Stimulated activated CD8-positive, alpha-beta memory T cell treated with anti-CD3 and anti-CD28 coated beads, Interleukin-7, amount 100 ng/mL, for 4 hours (primary cell): ENCODE data around the gene PFN1.
"Not testable (repeated sequence)": the region's sequence is repeated elsewhere in the genome, so short reads cannot be mapped to it uniquely, and the experiment has no call there.

Source experiments
- DNase-seq, 2 donors: peaks; one replicate each; pipeline ENCODE4 v3.0.0-alpha.2; 2020; ENCODE audit warnings: low read depth in 2 of 2

Gene PFN1

DNA sequence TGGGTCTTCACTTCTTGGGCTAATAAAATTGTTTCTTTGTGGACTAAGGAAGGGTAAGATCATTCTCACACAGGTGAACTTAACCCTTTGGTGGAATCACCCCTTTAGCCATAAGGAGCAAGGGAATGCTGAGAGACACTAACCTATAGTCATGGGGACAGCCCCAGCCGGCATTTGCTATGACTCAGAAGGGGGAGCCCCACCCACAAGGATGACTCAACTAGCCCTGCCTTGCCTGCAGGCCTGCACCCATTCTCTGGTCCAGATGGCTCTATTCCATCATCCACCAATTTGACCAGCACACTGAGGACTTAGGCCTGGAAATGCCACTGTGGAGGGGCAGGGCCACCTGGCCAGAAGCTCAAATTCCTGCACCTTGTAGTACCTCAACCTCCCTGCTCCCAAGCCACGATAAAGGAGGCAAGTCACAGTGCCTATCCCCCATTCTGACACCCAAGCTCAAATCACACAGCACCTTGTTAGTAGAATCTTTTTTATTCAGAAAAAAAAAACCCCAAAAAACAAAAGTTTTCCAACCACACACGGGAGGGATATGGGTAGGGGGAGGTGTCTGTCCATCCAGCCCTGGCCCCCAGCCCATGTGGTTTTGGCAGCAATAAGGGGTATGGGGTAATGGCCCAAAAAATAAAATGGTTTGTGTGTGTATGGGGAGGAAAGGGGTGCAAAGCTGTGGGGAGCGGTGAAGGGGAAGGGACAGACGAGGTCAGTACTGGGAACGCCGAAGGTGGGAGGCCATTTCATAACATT is 3.0 kb downstream of the PFN1 start:
- peak; percentile 76 to 79 for DNase-seq

DNA sequence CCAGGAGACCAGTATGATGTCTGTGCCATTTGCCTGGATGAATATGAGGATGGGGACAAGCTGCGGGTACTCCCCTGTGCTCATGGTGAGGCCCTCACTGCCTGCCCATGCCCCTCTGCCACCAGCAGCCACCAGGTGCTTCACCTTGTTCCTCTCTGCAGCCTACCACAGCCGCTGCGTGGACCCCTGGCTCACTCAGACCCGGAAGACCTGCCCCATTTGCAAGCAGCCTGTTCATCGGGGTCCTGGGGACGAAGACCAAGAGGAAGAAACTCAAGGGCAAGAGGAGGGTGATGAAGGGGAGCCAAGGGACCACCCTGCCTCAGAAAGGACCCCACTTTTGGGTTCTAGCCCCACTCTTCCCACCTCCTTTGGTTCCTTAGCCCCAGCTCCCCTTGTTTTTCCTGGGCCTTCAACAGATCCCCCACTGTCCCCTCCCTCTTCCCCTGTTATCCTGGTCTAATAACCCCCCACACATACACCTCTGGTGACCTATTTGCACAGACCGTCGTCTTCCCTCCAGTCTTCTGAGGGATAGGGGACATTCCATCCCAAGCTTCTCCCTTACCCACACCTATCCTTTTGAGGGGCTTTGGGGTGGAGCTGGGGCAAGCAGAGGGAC is 3.7 kb downstream of the PFN1 start:
- DNase-seq, result no peak

DNA sequence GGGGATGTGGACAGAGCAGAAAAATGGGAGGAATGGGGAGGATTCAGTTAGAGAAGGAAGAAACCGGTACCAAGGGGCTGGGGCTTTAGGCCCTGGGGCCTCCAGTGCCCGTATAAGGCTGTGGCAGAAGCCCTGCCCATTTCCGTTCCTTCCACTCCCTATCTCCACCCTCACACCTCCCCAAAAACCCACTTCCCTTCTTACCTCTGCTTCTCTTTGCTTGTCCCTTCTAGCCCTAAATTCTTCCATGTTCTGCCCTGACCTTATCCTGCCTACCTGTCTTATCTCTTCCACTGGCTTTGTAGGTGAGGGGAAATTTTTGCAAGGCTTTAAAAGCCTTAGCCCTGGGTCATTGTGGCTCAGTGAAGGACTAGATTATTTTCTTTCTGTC is 4.2 kb downstream of the PFN1 start:
- DNase-seq, result peak in 1 of 2 donors; percentile 39

DNA sequence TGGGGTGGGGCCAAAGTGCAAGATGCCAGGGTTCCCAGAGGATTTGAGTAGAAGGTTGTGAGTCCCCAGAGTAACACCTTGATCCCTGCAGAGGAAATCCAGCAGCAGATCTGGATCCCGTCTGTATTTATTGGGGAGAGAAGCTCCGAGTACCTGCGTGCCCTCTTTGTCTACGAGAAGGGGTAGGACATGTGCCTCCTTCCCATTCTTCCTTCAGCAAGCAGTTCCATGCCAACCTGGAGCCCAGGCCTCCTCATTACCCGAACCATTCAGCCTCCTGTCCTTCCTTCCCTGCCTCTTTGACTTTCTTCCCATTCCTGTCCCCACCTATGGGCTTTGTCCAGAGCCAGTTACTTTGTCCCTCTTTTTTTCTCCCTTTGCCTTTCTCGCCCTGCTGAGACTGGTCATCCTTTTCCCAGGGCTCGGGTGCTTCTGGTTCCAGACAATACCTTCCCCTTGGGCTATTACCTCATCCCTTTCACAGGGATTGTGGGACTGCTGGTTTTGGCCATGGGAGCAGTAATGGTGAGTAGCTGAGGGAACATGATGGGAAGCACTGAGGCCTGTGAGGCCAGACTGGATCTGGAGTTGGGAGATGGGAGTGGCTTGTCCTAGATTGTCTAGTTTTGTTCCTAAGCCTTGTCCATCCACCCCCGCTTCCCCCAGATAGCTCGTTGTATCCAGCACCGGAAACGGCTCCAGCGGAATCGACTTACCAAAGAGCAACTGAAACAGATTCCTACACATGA is 5.4 kb downstream of the PFN1 start:
- no peak for DNase-seq

DNA sequence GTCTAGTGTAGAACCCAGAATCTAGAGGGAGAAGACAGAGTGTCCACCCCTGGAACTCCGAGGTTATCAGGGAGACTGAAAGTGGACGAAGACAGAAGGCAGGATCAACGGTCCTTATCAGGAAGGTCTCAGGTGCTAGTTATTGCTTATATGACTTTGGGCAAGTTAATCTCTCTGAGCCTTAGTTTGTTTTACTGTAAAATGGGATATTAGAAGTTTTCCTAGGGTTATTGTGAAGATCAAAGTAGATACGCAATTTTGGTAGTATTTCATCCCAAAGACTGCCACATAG is 7.1 kb downstream of the PFN1 start:
- no peak for DNase-seq

DNA sequence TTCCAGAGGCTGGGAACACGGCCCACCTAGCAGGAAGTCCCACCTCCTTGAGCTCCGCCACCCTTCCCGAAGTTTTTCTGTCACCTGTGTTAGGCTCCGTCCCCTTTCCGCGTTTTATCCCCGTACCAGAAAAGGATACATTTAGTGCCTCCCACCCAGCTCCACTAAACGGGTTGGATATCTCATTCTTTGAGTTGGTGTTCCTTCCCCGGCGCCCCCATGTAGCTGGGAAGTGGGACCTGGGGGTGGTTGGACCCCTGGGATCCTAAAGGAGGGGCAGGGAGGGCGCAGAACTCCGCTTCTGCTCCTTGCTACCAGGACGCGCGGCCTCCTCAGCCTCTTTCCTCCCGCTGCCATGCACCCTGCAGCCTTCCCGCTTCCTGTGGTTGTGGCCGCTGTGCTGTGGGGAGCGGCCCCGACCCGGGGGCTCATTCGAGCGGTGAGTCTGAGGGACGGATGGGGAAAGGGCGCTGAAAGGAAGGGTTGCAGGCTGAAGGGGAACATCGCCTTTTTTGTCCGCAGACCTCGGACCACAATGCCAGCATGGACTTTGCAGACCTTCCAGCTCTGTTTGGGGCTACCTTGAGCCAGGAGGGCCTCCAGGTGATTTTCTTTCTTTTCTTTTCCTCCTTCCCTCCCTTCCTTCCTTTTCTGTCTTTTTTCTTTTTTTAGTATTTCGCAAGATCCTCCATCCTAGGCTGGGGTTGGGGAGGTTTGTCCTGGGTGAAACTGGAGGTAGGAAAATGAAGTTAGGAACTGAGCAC is 7.6 kb downstream of the PFN1 start:
- peak in 1 of 2 donors; percentile 35 for DNase-seq

DNA sequence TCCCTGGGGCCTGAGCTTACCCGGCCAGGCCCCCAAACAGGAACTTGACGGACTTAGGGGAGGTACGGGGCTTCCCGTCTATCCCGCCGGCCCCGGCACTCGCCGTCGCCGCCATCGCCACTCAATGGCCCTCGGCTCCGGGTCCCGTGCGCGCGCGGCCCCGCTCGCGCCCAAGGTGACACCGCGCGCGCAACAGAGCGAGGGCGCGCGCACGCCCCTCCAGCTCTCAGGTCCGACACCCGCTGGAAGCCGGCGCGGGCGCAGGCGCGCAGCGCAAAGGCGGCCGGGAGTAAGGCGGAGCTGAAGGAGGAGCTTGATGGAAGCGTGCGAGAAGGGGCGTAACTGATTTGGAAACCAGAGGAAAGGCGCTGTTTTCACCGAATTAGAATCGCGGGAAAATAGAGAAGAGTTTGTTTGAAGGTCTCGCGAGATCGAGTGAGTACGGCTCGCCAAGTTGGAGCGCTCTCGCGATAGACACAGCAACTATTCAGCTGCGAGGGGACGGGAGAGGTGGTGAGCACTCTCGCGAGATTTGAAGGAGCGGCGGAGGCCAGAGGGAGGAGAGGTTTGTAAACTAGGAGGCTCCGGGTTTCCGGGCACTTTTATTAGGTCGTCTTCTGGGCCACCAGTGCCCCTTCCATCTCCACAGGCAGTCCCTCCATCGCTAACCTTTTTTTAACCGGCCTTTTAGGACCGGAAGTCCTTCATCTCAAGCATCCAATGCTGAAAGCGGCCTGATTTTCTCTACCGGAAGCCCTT is 8.4 kb downstream of the PFN1 start, which contains the start of the genes RNF167 and SLC25A11:
RNF167 (plus strand) TSS at position 473 of the 759 bp plus-strand sequence. CDS start 642 bp downstream, outside the sequence.
SLC25A11 (minus strand) TSS at position 251 of the 759 bp plus-strand sequence; CDS start at position 115, 136 bp downstream.
- peak; percentile 92 to 95 for DNase-seq

DNA sequence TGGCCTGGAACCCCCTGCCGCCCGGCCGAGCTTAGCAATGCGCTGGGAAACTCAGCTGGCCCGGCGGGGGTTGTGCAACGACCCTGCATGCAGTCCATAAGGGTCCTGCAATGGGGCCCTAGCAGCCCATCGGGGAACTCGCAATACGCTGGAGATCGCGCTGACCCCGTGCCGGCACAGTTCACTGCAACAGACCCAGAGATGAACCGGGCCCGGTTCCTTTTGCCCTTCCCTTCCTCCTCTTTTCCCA is 8.9 kb downstream of the PFN1 start:
- no peak for DNase-seq

DNA sequence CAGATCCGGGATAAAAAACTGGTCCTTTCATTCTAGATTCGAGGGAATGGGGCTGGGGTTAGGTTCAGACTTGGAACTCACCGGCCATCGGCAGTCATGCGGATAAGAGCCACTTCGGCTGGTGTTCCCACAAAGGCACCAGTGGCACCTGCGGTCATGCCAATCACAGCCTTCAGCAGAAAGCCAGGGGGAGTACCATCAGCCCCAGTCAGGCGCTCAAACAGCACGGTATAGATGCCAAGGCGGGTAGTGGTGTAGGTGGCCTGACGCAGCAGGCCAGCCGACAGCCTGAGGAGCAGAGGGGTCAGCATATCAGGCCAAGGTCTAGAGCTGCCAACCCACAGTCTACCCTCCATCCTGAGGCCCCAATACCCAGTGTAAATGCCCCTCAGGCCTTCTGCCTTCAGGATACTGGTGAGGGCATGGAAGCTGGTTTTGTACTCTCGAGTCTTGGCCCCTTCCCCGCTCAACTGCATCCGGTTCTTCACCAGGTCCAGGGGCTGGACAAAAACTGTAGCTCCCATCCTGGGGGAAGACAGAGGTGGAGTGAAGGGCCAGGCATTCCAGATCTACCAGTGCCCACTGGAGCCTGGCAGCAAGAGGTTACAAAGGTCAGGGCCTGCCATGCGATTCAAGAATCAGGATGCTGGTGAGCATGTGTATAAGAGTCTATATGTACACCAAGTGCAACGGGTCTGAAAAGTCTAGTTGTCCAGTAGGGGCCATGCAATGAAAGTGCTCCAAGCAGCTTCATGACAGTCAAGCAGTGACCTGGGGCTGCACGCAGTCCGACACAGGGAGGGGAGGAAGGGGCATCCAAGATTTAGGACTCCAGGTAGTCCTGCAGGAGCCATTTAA is 9.4 kb downstream of the PFN1 start:
- DNase-seq, result no peak

DNA sequence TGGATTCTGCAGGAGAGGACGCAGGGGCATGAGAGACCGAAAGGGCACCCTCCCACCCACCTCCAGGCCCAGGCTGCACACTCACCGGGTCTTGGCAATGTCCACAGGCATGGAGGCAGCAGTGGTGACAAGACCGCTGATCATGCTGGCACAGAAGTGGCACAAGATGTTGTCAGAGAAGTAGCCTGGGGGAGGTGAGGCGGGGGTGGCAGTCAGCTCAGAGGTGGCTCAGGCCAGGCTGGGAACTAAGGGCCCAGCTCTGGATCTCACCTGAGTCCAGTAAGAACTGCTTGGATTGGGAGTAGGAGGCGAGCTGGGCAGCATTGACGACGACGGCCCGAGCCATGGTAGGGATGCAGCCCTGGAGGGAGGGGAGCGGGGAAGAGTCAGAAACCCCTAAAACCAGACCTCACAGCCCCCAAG is 10.2 kb downstream of the PFN1 start:
- no peak for DNase-seq

DNA sequence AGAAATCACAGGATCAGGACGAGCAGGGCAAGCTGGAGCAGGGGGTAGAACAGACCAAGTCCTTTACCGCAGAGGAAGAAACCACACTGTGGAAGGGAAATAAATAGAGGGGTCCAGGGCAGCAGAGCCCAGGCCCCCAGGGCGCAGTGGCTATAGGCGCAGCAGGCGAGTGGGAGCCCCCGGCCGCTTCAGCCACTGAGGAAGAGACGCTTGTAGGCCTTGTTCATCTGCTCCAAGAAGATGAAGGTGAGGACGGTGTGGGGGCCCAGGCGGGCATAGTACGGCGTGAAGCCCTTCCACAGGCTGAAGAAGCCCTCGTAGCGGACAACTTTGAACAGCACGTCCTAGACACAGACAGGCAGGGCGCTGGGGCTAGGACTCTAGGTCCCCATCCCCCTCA is 10.8 kb downstream of the PFN1 start:
- no peak for DNase-seq

DNA sequence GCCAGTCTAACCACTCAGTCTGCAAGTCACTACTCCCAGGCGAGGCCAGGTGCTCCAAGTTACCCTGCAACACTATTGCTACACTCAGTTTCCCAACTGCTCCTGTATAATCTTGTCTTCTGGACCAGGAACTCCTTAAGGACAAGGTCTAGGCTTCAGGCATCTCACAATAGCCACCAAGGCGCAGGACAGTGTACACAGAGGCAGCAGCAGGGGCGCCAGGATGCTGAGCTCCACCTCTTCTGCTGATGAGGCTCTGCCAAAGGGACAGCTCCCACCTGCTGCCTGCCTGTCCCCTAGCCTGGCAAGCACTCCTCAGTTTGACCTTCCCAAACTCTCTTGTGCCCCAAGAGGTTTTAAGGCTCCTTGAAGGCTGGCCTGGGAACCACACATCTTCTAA is 11.9 kb downstream of the PFN1 start:
- DNase-seq, result no peak

DNA sequence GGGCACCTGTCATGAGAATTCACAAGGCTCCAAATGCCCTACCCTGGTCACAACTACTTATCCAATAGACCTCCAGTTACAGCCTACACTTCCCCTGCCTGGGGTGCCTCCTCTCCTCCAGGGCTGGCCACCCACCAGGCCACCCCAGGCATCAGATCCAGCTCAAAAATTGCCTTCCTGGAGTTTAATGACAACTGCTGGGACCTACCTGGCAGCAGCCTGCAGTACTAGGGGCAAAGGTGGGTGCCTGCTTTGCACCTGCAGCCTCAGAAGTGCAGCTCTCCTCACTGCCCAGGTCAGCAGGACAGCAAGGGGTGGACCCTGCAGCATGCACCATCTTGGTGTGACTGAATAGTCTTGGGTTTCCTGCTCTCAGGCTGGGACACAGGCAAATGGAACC is 12.7 kb downstream of the PFN1 start:
- no peak for DNase-seq

DNA sequence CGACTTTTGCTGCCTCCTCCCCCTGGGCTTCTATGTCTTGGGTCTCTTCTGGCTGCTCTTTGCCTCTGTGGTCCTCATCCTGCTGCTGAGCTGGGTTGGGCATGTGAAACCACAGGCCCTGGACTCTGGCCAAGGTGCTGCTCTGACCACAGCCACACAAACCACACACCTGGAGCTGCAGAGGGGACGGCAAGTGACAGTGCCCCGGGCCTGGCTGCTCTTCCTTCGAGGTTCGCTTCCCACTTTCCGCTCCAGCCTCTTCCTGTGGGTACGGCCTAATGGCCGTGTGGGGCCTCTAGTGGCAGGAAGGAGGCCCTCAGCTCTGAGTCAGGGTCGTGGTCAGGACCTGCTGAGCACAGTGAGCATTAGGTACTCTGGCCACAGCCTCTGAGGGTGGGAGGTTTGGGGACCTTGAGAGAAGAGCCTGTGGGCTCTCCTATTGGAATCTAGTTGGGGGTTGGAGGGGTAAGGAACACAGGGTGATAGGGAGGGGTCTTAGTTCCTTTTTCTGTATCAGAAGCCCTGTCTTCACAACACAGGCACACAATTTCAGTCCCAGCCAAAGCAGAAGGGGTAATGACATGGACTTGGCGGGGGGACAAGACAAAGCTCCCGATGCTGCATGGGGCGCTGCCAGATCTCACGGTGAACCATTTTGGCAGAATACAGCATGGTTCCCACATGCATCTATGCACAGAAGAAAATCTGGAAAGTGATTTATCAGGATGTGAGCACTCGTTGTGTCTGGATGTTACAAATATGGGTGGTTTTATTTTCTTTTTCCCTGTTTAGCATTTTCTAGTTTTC is 14.0 kb downstream of the PFN1 start:
- DNase-seq, result no peak

DNA sequence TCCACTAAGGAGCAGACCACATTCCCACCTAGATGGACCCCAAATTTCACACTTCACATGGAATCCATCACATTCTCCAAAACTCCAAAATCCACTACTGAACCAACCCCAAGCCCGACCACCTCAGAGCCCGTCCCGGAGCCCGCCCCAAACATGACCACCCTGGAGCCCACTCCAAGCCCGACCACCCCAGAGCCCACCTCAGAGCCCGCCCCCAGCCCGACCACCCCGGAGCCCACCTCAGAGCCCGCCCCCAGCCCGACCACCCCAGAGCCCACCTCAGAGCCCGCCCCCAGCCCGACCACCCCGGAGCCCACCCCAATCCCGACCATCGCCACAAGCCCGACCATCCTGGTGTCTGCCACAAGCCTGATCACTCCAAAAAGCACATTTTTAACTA is 14.7 kb downstream of the PFN1 start:
- no peak for DNase-seq

DNA sequence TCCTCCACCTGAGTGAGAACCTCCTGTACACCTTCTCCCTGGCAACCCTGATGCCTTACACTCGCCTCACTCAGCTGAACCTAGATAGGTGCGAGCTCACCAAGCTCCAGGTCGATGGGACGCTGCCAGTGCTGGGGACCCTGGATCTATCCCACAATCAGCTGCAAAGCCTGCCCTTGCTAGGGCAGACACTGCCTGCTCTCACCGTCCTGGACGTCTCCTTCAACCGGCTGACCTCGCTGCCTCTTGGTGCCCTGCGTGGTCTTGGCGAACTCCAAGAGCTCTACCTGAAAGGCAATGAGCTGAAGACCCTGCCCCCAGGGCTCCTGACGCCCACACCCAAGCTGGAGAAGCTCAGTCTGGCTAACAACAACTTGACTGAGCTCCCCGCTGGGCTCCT is 15.6 kb downstream of the PFN1 start:
- DNase-seq, result no peak

DNA sequence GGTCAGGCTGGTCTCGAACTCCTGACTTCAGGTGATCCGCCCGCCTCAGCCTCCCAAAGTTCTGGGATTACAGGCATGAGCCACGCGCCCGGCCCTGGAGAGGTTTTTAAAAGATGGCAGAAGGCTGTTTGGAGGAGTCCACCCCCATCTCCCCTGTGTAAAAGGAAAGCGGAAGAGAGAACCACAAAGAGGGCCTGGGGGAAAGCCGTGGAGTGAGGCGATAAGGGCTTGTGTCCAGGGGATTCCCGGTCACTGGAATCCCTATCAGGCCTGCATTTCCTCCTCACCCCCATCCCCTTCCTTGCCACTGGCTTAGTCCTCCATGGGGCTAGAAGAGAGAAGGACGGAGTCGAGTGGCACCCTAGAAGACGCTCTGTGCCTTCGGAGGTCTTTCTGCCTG is 16.4 kb downstream of the PFN1 start, which contains the start of gene GP1BA:
GP1BA (plus strand) TSS at position 315 of the 400 bp plus-strand sequence. CDS start 328 bp downstream, outside the sequence.
- DNase-seq, result no peak

DNA sequence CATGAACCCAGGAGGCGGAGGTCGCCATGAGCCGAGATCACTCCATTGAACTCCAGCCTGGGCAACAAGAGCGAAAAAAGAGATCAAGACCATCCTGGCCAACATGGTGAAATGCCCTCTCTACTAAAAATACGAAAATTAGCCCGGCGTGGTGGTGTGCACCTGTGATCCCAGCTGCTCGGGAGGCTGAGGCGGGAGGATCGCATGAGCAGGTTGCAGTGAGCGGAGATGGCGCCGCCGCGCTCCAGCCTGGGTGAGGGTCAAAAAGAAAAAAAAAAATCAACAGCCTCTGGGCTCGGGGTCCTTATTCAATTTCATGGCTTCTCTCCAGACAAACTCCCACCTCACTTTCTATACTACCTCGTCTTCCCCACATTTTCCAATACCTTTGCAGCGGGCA is 19.4 kb downstream of the PFN1 start:
- DNase-seq, result no peak

DNA sequence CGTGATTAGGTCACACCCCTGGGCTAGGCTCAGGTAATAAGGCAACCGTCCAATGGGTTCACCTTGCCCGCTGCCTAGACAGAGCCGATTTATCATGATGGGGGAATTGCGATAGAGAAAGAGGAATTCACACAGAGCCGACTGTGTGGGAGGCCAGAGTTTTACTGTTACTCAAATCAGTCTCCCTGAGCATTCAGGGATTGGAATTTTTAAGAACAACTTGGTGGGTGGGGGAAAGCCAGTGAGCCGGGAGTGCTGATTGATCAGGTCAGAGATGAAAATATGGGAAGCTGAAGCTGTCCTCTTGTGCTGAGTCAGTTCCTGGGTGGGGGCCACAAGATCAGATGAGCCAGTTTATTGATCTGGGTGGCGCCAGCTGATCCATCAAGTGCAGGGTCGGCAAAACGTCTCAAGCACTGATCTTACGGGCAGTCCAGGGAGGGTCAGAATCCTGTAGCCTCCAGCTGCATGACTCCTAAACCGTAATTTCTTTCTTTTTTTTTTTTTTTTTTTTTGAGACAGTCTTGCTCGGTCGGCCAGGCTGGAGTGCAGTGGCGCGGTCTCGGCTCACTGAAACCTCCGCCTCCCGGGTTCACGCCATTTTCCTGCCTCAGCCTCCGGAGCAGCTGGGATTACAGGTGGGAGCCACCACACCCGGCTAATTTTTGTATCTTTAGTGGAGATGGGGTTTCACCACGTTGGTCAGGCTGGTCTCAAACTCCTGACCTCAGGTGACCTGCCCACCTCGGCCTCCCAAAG is 21.6 kb downstream of the PFN1 start:
- DNase-seq, result not testable (repeated sequence)
